ENCODE results near the gene SULT4A1. TPM values are rescaled to one million over a fixed set of nuclear protein-coding genes. Genes with fewer than 3 reads are reported as not detected.

The SULT4A1 gene, protein sequence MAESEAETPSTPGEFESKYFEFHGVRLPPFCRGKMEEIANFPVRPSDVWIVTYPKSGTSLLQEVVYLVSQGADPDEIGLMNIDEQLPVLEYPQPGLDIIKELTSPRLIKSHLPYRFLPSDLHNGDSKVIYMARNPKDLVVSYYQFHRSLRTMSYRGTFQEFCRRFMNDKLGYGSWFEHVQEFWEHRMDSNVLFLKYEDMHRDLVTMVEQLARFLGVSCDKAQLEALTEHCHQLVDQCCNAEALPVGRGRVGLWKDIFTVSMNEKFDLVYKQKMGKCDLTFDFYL
- total RNA-seq, result 1 to 10 TPM in 1 of 4 donors, not detected in 3; 1.3 TPM

- peak within 1 kb of the TSS in 1 of 4 donors; percentile 23 for H3K4me3 ChIP-seq
- peaks cover 0 to 74% of the 10 kb centered on the region in 2 donors for H3K27me3 ChIP-seq
- TF ChIP-seq POLR2A (IDR thresholded peaks at IDR 0.05) (no peak), EP300 (IDR thresholded peaks at IDR 0.05) (no peak), CTCF (IDR thresholded peaks at IDR 0.05) (no peak)
Measured at GRCh38 chr22:43862074-43862881, at the start of gene SULT4A1. Gene SULT4A1 (minus strand): TSS chr22:43862513. CDS start chr22:43862382, 131 bp downstream.

GRCh38 chr22:43911351-43911750 is 49.0 kb upstream of the SULT4A1 start:
- Histone ChIP-seq H3K4me1 (no peaks in the 10 kb centered on the region), H3K4me3 (no peak overlapping the region), H3K27me3 (no peaks in the 10 kb centered on the region), H3K36me3 (no peaks in the 10 kb centered on the region), H3K27ac (no peak overlapping the region), H3K9me3 (no peaks in the 10 kb centered on the region)
- DNase-seq (ENCODE audit: low spot score in 2 of 2), result no peak
- 5 to 15% methylated on average over 4 of the region's 4 CpGs for WGBS, 2 donors
- TF ChIP-seq EP300 (IDR thresholded peaks at IDR 0.05), result no peak
- no peak for TF ChIP-seq CTCF (IDR thresholded peaks at IDR 0.05)
- no peak for TF ChIP-seq POLR2A (IDR thresholded peaks at IDR 0.05)

More at GRCh38 chr22:43862074-43862881, at the start of gene SULT4A1:
- H3K27ac ChIP-seq, result no peak within 1 kb of the TSS
- no peak for DNase-seq (ENCODE audit: low spot score in 2 of 2)
- H3K36me3 ChIP-seq, result no peaks in the 10 kb centered on the region
- peaks cover 0 to 8% (median 0%) of the 10 kb centered on the region in 4 donors for H3K4me1 ChIP-seq
- WGBS, 2 donors, result 8% methylated on average over 27 to 38 of the region's 121 CpGs
- peaks cover 0 to 12% (median 0%) of the 10 kb centered on the region in 4 donors for H3K9me3 ChIP-seq

GRCh38 chr22:43910178-43910695 is 47.9 kb upstream of the SULT4A1 start:
- TF ChIP-seq EP300 (IDR thresholded peaks at IDR 0.05) (no peak), CTCF (IDR thresholded peaks at IDR 0.05) (no peak), POLR2A (IDR thresholded peaks at IDR 0.05) (no peak)

GRCh38 chr22:43909708-43910107 is 47.4 kb upstream of the SULT4A1 start:
- H3K4me1 ChIP-seq, result no peaks in the 10 kb centered on the region
- no peak overlapping the region for H3K4me3 ChIP-seq
- TF ChIP-seq POLR2A (IDR thresholded peaks at IDR 0.05) (no peak), EP300 (IDR thresholded peaks at IDR 0.05) (no peak), CTCF (IDR thresholded peaks at IDR 0.05) (no peak)
- H3K27me3 ChIP-seq, result peaks cover 0 to 2% of the 10 kb centered on the region in 2 donors
- no peaks in the 10 kb centered on the region for H3K36me3 ChIP-seq
- no peaks in the 10 kb centered on the region for H3K9me3 ChIP-seq
- 75 to 82% methylated on average over 1 of the region's 1 CpG for WGBS, 2 donors
- no peak overlapping the region for H3K27ac ChIP-seq
- no peak for DNase-seq (ENCODE audit: low spot score in 2 of 2)

More at GRCh38 chr22:43910178-43910695, 47.9 kb upstream of the SULT4A1 start:
- 65 to 70% methylated on average over 6 of the region's 6 CpGs for WGBS, 2 donors
- no peak overlapping the region for H3K4me3 ChIP-seq
- H3K9me3 ChIP-seq, result no peaks in the 10 kb centered on the region
- H3K27ac ChIP-seq, result no peak overlapping the region
- no peaks in the 10 kb centered on the region for H3K4me1 ChIP-seq
- no peak for DNase-seq (ENCODE audit: low spot score in 2 of 2)
- no peaks in the 10 kb centered on the region for H3K36me3 ChIP-seq
- no peaks in the 10 kb centered on the region for H3K27me3 ChIP-seq
